GM19452 (cell line): Measurements from ENCODE around the gene CNN2.

Experiments
- ATAC-seq: cut with Tn5 transposase; IDR thresholded peaks from one replicate; pipeline ENCODE4 v1.9.1; 2021; ENCODE audit not compliant: unreplicated experiment

The CNN2 gene

DNA sequence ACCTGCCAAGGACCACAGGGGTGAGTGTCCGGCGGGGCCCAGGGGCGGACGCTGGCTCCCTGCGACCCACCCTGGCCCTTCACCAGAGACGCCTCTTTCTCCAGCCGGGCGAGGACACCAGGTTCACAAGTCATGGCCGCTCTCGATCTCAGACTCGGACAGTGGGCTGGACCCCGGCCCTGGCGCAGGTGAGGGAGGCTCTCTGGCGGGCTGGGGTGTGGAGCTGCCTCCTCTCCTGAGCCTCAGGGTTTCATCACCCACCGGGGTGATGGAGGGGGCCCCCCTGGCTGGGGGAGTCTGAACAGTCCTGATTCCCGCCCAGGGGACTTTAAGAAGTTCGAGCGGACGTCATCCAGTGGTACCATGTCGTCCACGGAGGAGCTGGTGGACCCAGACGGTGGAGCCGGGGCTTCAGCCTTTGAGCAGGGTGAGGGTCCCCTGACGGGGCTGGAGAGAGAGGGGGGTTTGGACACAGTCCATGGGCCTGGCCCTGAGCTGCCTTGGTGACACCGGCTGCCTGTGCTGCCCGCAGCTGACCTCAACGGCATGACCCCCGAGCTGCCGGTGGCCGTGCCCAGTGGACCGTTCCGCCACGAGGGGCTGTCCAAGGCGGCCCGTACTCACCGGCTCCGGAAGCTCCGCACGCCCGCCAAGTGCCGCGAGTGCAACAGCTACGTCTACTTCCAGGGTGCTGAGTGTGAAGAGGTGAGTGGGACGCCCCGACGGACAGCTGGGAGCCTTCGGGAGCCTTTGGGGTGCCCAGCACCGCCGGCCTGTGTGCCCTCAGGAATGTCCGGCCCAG, 54.2 kb downstream of the CNN2 start:
- ATAC-seq, result no peak

DNA sequence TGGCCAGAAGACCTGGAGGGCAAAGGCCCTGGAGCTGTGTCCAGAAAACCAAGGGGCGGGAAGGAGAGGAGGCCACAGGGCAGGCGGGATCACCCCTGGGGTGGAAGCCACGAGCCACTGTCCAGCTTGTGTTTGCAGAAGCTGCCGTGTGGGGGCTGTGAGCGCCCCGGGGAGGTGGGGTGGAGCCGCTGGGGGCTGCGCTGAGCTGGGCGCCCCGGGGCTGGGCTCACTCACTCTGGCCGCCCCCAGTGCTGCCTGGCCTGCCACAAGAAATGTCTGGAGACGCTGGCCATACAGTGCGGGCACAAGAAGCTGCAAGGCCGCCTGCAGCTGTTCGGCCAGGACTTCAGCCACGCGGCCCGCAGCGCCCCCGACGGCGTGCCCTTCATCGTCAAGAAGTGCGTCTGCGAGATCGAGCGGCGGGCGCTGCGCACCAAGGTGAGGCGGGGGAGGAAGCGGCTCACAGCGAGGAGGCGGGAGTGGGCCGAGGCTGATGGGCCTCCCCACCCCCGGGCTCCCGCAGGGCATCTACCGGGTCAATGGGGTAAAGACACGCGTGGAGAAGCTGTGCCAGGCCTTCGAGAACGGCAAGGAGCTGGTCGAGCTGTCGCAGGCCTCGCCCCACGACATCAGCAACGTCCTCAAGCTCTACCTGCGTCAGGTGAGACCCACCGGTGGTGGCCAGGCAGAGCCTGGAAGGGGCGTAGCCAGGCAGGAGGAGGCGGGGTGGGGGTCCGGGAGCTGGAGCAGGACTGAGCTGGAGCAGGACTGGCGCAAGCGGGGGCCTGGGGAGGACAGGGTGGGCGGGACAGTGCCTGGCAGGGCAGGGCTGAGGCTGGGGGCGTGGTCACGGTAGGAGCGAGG, 55.1 kb downstream of the CNN2 start:
- ATAC-seq, result no peak

DNA sequence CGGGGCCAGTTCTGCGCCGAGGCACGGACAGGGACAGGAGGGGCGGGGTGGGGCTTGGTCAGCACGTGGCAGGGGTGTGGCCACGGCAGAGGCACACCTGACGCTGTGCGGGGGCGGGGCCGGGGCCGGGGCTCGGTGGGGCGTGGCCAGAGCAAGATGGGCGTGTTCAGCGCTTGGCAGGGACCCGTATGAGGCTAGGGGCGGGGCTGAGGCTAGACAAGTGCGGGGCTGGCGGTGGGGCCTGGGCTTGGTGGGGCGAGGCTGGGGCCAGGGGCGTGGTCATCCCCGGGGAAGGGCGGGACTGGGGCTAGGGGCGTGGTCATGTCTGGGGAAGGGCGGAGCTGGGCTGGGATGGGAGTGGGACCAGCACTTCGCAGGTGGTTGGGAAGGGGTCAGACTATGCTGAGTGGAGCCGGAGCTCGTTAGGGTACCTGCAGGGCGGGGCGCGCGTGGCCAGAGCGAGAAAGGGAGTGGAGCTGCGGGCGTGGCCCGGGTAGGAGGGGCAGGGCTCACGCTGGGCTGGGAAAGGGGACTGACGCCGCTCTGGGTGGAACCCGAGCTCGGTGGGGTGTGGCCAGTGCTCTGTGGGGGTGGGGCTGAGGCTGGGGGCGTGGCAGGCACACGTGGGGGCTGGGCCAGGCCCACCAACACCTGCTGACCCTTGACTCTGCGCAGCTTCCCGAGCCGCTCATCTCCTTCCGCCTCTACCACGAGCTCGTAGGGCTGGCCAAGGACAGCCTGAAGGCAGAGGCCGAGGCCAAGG, 55.9 kb downstream of the CNN2 start:
- no peak for ATAC-seq

DNA sequence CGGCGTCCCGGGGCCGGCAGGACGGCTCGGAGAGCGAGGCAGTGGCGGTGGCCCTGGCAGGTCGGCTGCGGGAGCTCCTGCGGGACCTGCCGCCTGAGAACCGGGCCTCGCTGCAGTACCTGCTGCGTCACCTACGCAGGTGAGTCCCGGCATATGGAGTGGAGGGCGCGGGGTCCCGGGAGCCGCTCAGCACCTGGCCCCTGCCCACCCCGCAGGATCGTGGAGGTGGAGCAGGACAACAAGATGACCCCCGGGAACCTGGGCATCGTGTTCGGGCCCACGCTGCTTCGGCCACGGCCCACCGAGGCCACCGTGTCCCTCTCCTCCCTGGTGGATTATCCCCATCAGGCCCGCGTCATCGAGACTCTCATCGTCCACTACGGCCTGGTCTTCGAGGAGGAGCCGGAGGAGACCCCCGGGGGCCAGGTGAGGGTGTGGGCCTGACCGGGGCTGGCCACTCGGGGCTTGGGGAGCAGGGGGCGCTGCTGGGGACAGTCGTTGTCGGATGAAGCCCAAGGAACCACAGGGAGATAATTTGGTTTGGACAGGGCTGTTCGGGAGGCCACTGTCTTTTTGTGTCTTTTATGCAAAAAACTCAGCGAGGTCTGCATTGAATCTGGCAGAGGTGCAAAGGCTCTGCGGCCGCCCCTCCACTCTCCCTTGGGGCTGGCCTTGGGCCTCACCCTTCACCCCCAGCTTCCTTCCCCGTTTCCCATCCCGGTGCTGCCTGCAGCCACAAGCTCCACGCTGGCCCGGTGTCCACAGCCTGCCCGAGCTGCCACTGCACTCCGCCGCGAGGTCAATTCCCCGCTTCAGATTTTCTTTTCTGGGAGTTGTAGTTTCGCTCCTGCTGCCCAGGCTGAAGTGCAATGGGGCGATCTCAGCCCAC, 56.8 kb downstream of the CNN2 start:
- ATAC-seq, result no peak

DNA sequence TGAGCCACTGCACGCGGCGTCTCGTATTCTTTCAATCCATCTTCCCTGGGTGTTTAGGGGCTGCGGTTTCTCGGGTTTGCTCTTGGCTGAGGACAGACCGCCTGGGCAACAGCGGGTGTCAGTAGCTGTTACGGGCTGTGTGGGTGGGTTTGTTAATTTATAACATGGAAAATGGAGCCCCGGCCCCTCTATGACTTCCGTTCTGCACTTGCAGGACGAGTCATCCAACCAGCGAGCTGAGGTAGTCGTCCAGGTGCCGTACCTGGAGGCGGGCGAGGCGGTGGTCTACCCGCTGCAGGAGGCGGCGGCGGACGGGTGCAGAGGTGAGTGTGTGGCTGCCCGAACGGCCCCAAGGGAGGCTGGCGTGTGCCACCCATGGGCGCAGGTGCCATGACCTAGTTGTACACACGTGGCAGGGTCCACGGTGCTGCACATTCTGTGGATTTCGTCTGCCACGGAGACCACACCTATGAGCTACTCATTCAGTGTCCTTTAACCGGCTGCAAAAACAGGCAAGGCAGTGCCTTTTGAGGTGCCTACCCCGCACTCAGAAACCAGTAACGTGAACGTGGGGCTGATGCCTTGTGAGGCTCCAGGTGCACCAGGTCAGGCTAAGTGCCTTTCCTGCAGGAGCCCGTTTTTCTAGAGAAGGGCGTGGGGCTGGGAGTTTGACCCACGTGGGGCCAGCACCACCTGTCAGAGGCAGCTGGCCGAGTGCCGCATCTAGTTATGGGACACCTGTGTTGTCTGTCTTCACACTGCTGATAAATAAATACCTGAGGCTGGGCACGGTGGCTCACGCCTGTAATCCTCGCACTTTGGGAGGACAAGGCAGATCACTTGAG, 57.8 kb downstream of the CNN2 start:
- no peak for ATAC-seq

DNA sequence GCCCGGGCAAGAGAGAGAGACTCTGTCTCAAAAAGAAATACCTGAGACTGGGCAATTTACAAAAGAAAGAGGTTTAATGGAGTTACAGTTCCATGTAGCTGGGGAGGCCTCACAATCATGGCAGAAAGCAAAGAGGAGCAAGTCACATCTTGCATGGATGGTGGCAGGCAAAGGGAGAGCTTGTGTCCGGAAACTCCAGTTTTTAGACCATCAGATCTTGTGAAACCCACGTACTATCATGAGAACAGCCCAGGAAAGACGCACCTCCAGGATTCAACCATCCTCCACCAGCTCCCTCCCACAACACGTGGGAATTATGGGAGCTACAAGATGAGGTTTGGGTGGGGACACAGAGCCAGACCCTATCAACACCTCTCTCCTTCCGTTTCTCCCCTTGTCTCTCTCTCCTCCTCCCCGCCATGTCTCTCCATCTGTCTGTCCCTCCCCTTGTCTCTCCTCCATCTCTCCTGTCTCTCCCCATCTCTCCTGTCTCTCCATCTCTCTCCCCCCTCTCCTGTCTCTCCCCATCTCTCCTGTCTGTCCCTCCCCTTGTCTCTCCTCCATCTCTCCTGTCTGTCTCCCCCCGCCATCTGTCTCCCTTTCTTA, 58.7 kb downstream of the CNN2 start:
- no peak for ATAC-seq

DNA sequence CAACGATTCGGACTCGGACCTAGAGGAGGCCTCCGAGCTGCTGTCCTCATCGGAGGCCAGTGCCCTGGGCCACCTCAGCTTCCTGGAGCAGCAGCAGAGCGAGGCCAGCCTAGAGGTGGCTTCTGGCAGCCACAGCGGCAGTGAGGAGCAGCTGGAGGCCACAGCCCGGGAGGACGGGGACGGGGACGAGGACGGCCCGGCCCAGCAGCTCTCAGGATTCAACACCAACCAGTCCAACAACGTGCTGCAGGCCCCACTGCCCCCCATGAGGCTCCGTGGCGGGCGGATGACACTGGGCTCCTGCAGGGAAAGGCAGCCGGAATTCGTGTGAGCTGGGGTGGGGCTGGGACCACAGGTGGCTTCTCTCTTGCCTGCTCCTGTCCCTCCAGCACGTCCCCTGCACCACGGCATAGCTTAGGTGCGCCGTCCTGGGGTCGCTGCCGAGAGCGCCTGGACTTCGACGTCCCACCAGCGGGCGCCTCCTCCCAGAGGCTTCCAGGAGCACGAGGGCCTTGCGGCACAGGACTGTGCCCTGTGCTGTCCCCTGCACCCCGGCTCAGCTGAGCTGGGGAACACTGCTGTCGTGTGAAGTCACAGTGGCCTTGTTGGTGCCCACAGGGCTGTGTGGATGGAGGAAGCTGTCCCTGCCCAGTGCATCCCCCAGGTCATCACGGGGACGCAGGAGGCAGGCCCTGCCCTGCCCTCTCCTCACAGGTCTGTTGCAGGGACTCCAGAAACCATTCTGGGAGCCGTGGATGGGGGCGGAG, 59.5 kb downstream of the CNN2 start:
- no peak for ATAC-seq

DNA sequence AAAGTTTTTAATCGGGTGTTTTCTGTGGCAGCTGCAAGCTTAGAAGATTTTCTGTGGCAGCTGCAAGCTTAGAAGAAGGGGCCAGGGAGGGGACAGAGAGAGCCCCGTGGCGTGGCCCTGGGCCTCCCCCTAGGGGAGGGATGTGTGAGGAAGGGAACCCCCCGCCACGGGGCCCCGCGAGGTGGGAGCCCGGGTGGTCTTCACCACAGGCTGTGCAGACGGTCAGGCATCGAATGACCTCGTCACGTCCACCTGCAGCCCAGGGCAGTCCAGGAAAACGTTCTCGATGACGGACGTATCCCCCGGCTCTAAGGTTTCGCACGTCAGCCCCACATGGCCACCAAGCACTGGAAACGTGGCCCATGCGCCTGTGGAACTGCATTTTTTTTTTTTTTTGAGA, 60.2 kb downstream of the CNN2 start:
- no peak for ATAC-seq

DNA sequence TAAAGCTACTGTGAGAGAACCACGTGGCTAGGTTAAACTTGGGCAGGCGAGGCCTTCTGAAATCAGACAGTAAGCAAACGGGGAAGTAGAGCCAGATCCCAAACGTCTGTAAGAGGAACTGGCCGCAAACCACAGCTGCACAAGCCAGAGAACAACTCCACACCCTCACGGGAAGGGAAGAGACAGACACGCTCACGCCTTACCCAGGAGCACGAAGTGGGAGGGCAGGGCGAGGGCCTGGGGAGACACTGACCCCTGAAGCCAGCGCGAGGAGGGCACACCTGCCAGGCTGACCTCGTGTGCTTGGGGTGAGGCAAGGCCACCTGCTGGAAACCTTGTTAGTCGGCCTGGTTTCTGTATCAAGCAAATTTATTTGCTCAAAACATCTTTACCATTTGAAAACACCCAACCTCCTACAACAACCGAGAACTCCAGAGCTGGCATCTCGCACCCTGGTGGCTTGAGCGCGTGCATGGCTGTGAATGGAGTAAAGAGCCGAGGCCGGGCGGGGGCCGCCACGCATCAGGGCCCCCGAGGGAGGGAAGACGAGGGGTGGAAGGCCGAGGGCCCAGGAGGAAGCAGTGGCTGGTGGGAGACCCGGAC, 61.5 kb downstream of the CNN2 start:
- no peak for ATAC-seq

DNA sequence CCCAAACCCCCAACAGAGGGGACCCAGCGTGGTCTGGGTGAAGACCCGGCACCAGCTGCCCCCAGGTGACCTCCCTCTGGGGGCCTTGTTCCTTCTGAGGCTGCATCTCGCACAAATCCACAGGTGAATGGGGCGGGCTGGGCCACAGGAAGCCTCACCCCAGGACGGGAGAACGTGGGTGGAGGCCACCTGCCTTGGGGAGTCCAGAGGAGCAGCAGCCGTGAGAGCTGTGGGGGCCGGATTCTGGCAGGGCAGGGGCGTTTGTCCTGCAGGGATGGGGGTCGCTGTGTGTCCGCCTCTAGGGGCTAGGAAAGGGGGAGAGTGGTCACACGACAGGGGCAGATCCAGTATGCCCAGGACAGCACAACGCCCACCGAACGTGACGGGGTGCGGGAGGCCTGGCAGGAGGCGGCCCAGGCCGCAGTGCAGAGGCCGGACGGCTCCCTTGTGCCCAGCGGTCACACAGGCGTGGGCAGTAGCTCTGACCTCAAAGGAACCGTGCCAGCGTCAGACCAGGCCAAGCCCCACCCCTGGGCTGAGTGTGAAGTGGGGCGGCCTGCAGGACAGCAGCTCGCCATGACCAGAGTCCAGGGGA, 62.1 kb downstream of the CNN2 start:
- ATAC-seq, result no peak
